AG08395 (cell line): Measurements from ENCODE around the gene ECHDC3.
"Not testable (repeated sequence)": the region's sequence is repeated elsewhere in the genome, so short reads cannot be mapped to it uniquely, and the experiment has no call there.

Experiments used
- DNase-seq: peaks from one replicate; pipeline ENCODE4 v3.0.0; 2012; ENCODE audit warnings: mixed read lengths, low spot score

The ECHDC3 gene

GRCh38 chr10:11715815-11716494 is 26.2 kb upstream of the ECHDC3 start:
- no peak for DNase-seq

GRCh38 chr10:11716686-11717085 is 25.5 kb upstream of the ECHDC3 start:
- DNase-seq = no peak

- no peak for DNase-seq
Observed at GRCh38 chr10:11719496-11720259, 22.5 kb upstream of the ECHDC3 start.

GRCh38 chr10:11720260-11720741 is 21.9 kb upstream of the ECHDC3 start:
- no peak for DNase-seq

GRCh38 chr10:11721806-11722205 is 20.4 kb upstream of the ECHDC3 start:
- no peak for DNase-seq

- no peak for DNase-seq
Observed at GRCh38 chr10:11723359-11723758, 18.8 kb upstream of the ECHDC3 start.

- DNase-seq = peak; percentile 81
Observed at GRCh38 chr10:11724938-11725776, 17.0 kb upstream of the ECHDC3 start.

- DNase-seq = no peak
Observed at GRCh38 chr10:11725912-11726311, 16.3 kb upstream of the ECHDC3 start.

- DNase-seq = no peak
Observed at GRCh38 chr10:11727563-11727962, 14.6 kb upstream of the ECHDC3 start.

GRCh38 chr10:11728353-11728752 is 13.8 kb upstream of the ECHDC3 start:
- DNase-seq = no peak

GRCh38 chr10:11729790-11730315 is 12.3 kb upstream of the ECHDC3 start:
- DNase-seq = no peak

GRCh38 chr10:11730779-11731178 is 11.4 kb upstream of the ECHDC3 start:
- DNase-seq = no peak

GRCh38 chr10:11736767-11737166 is 5.4 kb upstream of the ECHDC3 start:
- DNase-seq = not testable (repeated sequence)

- not testable (repeated sequence) for DNase-seq
Observed at GRCh38 chr10:11737258-11738032, 4.7 kb upstream of the ECHDC3 start.

GRCh38 chr10:11740907-11741306 is 1.3 kb upstream of the ECHDC3 start:
- no peak for DNase-seq

GRCh38 chr10:11741608-11742007 is 574 bp upstream of the ECHDC3 start:
- DNase-seq = no peak

- no peak for DNase-seq
Observed at GRCh38 chr10:11742779-11743298, 657 bp downstream of the ECHDC3 start.

GRCh38 chr10:11743461-11744338 is 1.5 kb downstream of the ECHDC3 start:
- DNase-seq = no peak

GRCh38 chr10:11745045-11745444 is 2.9 kb downstream of the ECHDC3 start:
- no peak for DNase-seq

GRCh38 chr10:11746883-11747539 is 4.8 kb downstream of the ECHDC3 start:
- no peak for DNase-seq
